DOHH2 (cell line): ENCODE measurements around the gene FOXN3.

Experiments used
- H3F3A ChIP-seq: fragments of 200-600 bp; sonication (generic), shearing (Covaris generic); 2 replicates; pipeline ENCODE4 v1.6.0; 2016; ENCODE audit warnings: antibody characterized with exemption, mild to moderate bottlenecking; ENCODE audit not compliant: control insufficient read depth, insufficient read depth
- H3K27ac ChIP-seq: fragments of 200-600 bp; sonication (generic); 2 replicates; pipeline ENCODE4 v1.5.1; 2014; ENCODE audit warnings: low read depth, mild to moderate bottlenecking, low read length, moderate library complexity
- H3K27me3 ChIP-seq: fragments of 200-600 bp; sonication (generic); 2 replicates; pipeline ENCODE4 v1.6.1; 2014; ENCODE audit warnings: mild to moderate bottlenecking, low read length, mixed read lengths; ENCODE audit not compliant: control insufficient read depth
- H3K36me3 ChIP-seq: fragments of 200-600 bp; sonication (generic); 2 replicates; pipeline ENCODE4 v1.6.1; 2014; ENCODE audit warnings: mild to moderate bottlenecking, low read length, moderate library complexity, mixed read lengths; ENCODE audit not compliant: control insufficient read depth
- H3K4me1 ChIP-seq: fragments of 200-600 bp; sonication (generic); 2 replicates; pipeline ENCODE4 v1.6.1; 2014; ENCODE audit warnings: mild to moderate bottlenecking, low read length, mixed read lengths; ENCODE audit not compliant: control insufficient read depth
- H3K4me2 ChIP-seq: fragments of 200-600 bp; sonication (generic); 2 replicates; pipeline ENCODE4 v1.6.0; 2014; ENCODE audit warnings: mild to moderate bottlenecking, low read length, moderate library complexity
- H3K4me3 ChIP-seq: fragments of 200-600 bp; sonication (generic); 2 replicates; pipeline ENCODE4 v1.5.1; 2014; ENCODE audit warnings: mild to moderate bottlenecking, low read length, mixed read lengths
- H3K79me2 ChIP-seq: fragments of 200-600 bp; sonication (generic); 2 replicates; pipeline ENCODE4 v1.6.1; 2014; ENCODE audit warnings: mild to moderate bottlenecking, low read length, mixed read lengths; ENCODE audit not compliant: control insufficient read depth
- H3K9me2 ChIP-seq: fragments of 200-600 bp; sonication (generic); replicated peaks from 2 replicates; pipeline ENCODE4 v1.6.1; 2014; ENCODE audit warnings: mild to moderate bottlenecking, low read length, mixed read lengths; ENCODE audit not compliant: control insufficient read depth
- H3K9me3 ChIP-seq: fragments of 200-600 bp; sonication (generic); 2 replicates; pipeline ENCODE4 v1.6.1; 2014; ENCODE audit warnings: antibody characterized with exemption, low read length, mixed read lengths; ENCODE audit not compliant: control insufficient read depth, insufficient read depth
- H4K20me1 ChIP-seq: fragments of 200-600 bp; sonication (generic); 2 replicates; pipeline ENCODE4 v1.6.0; 2014; ENCODE audit warnings: low read depth, mild to moderate bottlenecking, antibody characterized with exemption, low read length, moderate library complexity; ENCODE audit not compliant: control insufficient read depth, insufficient read depth
- EZH2phosphoT487 ChIP-seq: fragments of 200-600 bp; sonication (generic); IDR thresholded peaks from 2 replicates; pipeline ENCODE4 v1.6.1; 2017; ENCODE audit warnings: borderline replicate concordance, mild to moderate bottlenecking, antibody characterized with exemption, low read length, moderate library complexity, mixed read lengths
- TF ChIP-seq, protein P1 (sequence below): fragments of 200-600 bp; sonication (generic); IDR thresholded peaks from one replicate; pipeline ENCODE4 v1.5.1; 2014; ENCODE audit warnings: antibody characterized with exemption, mild to moderate bottlenecking, low read depth, low read length; ENCODE audit not compliant: poor library complexity, severe bottlenecking

Gene FOXN3

DNA sequence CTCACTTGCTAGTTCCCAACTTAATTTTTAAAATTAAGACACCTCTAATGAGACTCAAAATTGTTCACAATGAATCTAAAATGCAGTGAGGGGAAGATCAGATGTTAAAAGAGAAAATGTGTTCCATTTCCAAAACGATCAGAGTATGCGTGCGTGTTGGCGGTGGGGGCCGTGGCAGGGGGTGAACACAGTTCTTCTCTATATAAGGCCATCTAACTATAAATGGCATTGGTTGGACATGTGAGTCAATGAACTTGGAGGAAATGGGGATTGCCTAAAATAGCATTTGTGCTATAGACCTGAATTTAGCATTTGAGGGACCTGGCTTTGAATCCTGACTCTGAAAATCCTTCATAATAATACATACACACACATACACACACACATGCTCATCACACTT, 149.4 kb downstream of the FOXN3 start:
- Histone ChIP-seq H3K9me3 (no peaks in the 10 kb centered on the region), H3K27me3 (no peaks in the 10 kb centered on the region), H3K79me2 (no peaks in the 10 kb centered on the region), H3K4me3 (no peak overlapping the region), H3K9me2 (no peaks in the 10 kb centered on the region), H3K36me3 (no peaks in the 10 kb centered on the region), H3F3A (no peaks in the 10 kb centered on the region), H4K20me1 (no peaks in the 10 kb centered on the region), H3K4me2 (peak overlapping the region; percentile 12; the same call in 1 of the 2 replicates), H3K4me1 (peaks cover 27% of the 10 kb centered on the region), H3K27ac (no peak overlapping the region)
- TF ChIP-seq EZH2phosphoT487 = no peak
- TF ChIP-seq, protein P1, sequence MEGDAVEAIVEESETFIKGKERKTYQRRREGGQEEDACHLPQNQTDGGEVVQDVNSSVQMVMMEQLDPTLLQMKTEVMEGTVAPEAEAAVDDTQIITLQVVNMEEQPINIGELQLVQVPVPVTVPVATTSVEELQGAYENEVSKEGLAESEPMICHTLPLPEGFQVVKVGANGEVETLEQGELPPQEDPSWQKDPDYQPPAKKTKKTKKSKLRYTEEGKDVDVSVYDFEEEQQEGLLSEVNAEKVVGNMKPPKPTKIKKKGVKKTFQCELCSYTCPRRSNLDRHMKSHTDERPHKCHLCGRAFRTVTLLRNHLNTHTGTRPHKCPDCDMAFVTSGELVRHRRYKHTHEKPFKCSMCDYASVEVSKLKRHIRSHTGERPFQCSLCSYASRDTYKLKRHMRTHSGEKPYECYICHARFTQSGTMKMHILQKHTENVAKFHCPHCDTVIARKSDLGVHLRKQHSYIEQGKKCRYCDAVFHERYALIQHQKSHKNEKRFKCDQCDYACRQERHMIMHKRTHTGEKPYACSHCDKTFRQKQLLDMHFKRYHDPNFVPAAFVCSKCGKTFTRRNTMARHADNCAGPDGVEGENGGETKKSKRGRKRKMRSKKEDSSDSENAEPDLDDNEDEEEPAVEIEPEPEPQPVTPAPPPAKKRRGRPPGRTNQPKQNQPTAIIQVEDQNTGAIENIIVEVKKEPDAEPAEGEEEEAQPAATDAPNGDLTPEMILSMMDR = no peak

- Histone ChIP-seq H3K9me3 (no peaks in the 10 kb centered on the region), H3F3A (no peaks in the 10 kb centered on the region), H3K4me1 (peaks cover 27% of the 10 kb centered on the region), H3K27me3 (no peaks in the 10 kb centered on the region), H4K20me1 (no peaks in the 10 kb centered on the region), H3K79me2 (no peaks in the 10 kb centered on the region), H3K27ac (no peak overlapping the region), H3K36me3 (no peaks in the 10 kb centered on the region), H3K4me2 (no peak overlapping the region), H3K4me3 (no peak overlapping the region), H3K9me2 (no peaks in the 10 kb centered on the region)
- TF ChIP-seq EZH2phosphoT487 = no peak
- TF ChIP-seq, protein P1 = no peak
These were observed 149.9 kb downstream of the FOXN3 start for GRCh38 chr14:89267163-89267562.

DNA sequence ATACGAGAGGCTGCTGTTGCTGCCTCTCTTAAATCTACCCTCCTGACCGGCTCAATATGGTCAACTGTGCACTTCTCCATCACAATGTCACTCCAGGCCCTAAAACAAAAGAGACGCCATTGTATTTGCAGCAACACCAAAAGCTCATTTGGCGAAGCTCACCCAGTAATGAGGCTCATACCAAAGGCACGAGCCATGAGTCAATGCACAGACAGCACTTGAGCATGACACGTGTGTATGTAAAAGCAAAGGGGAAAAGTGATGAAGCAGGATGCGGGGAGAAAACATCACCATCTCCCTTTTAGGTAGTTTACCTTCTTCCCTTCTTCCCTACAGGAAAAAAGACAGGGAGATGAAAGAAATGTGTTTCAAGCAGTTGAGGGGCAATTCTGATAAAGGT, 150.3 kb downstream of the FOXN3 start:
- TF ChIP-seq EZH2phosphoT487 = no peak
- TF ChIP-seq, protein P1 = no peak
- no peaks in the 10 kb centered on the region for H3K79me2 ChIP-seq
- H3K9me3 ChIP-seq = no peaks in the 10 kb centered on the region
- H3K27me3 ChIP-seq = no peaks in the 10 kb centered on the region
- no peak overlapping the region for H3K4me2 ChIP-seq
- H3K4me1 ChIP-seq = peaks cover 24% of the 10 kb centered on the region
- no peaks in the 10 kb centered on the region for H3K36me3 ChIP-seq
- H3K4me3 ChIP-seq = no peak overlapping the region
- H3F3A ChIP-seq = no peaks in the 10 kb centered on the region
- H4K20me1 ChIP-seq = no peaks in the 10 kb centered on the region
- no peaks in the 10 kb centered on the region for H3K9me2 ChIP-seq
- no peak overlapping the region for H3K27ac ChIP-seq

DNA sequence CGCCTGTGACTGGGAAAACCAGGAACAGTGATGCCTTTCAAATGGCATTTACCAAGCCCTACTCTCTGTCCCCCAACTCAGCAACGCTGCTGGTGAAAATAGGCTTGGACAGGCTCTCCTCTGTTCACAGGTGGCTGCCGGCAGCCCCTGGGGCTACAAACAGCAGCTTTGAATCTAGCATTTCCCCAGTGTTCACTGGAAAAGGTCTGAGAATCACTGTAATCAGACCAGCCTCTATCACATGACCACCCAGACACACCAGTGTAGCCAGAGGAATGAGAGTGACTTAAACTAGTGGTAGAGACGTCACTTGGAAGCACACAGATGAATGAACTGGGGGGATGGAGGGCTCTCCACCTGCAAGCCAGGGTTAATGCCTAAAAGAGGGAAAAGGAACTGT, 151.8 kb downstream of the FOXN3 start:
- H3K36me3 ChIP-seq = no peaks in the 10 kb centered on the region
- H4K20me1 ChIP-seq = no peaks in the 10 kb centered on the region
- no peaks in the 10 kb centered on the region for H3K9me2 ChIP-seq
- H3F3A ChIP-seq = no peaks in the 10 kb centered on the region
- H3K27me3 ChIP-seq = no peaks in the 10 kb centered on the region
- H3K4me1 ChIP-seq = peaks cover 16% of the 10 kb centered on the region
- H3K4me3 ChIP-seq = no peak overlapping the region
- H3K27ac ChIP-seq = no peak overlapping the region
- no peaks in the 10 kb centered on the region for H3K79me2 ChIP-seq
- H3K9me3 ChIP-seq = no peaks in the 10 kb centered on the region
- TF ChIP-seq EZH2phosphoT487 = no peak
- TF ChIP-seq, protein P1 = no peak
- H3K4me2 ChIP-seq = no peak overlapping the region
